NCI-H146 treated with DMSO at 0.1 percent for 48 hours (cell line): ENCODE results near the gene POLR3GL.

Experiments
- DNase-seq: peaks from one replicate; lab custom pipeline; 2025; ENCODE audit not compliant: unreplicated experiment; lab: John Stamatoyannopoulos, UW

Gene POLR3GL

GRCh38 chr1:145974721-145975120, 10.2 kb downstream of the POLR3GL start:
- DNase-seq = no peak

- no peak for DNase-seq
These were observed 10.7 kb downstream of the POLR3GL start for GRCh38 chr1:145975216-145975615.

- DNase-seq = no peak
These were observed 12.5 kb downstream of the POLR3GL start for GRCh38 chr1:145977016-145977415.

GRCh38 chr1:145977486-145978470, 13.3 kb downstream of the POLR3GL start:
- peak; percentile 63 for DNase-seq

GRCh38 chr1:145978471-145978853, 14.0 kb downstream of the POLR3GL start:
- DNase-seq = no peak

- peak; percentile 91 for DNase-seq
These were observed 14.6 kb downstream of the POLR3GL start for GRCh38 chr1:145978854-145979745.

- DNase-seq = no peak
These were observed 15.4 kb downstream of the POLR3GL start for GRCh38 chr1:145979746-145980456.

- no peak for DNase-seq
These were observed 16.0 kb downstream of the POLR3GL start for GRCh38 chr1:145980457-145980994.

GRCh38 chr1:145982010-145982723, 17.7 kb downstream of the POLR3GL start:
- no peak for DNase-seq

- DNase-seq = no peak
These were observed 18.8 kb downstream of the POLR3GL start for GRCh38 chr1:145983206-145983675.

- no peak for DNase-seq
These were observed 19.7 kb downstream of the POLR3GL start for GRCh38 chr1:145983960-145984830.

GRCh38 chr1:145985129-145985501, 20.6 kb downstream of the POLR3GL start:
- no peak for DNase-seq

GRCh38 chr1:145985502-145986439, 21.3 kb downstream of the POLR3GL start:
- DNase-seq = no peak

- no peak for DNase-seq
These were observed 22.1 kb downstream of the POLR3GL start for GRCh38 chr1:145986551-145986950.

GRCh38 chr1:145987926-145988325, 23.4 kb downstream of the POLR3GL start:
- DNase-seq = no peak

- no peak for DNase-seq
These were observed 24.3 kb downstream of the POLR3GL start for GRCh38 chr1:145988773-145989172.

GRCh38 chr1:145990249-145990855, 25.9 kb downstream of the POLR3GL start:
- no peak for DNase-seq
